GM21737 (cell line): Measurements from ENCODE around the gene URI1.
"Not testable (repeated sequence)": the region's sequence is repeated elsewhere in the genome, so short reads cannot be mapped to it uniquely, and the experiment has no call there.

Experiments used
- ATAC-seq: cut with Tn5 transposase; IDR thresholded peaks from one replicate; pipeline ENCODE4 v1.9.1; 2021; ENCODE audit warnings: mild to moderate bottlenecking, moderate library complexity; ENCODE audit not compliant: unreplicated experiment

URI1 gene

GRCh38 chr19:30020189-30020588, 78.2 kb downstream of the URI1 start:
- no peak for ATAC-seq

GRCh38 chr19:30022659-30023058, 80.6 kb downstream of the URI1 start:
- no peak for ATAC-seq

GRCh38 chr19:30023330-30023729, 81.3 kb downstream of the URI1 start:
- no peak for ATAC-seq

- ATAC-seq = no peak
Measured at GRCh38 chr19:30024091-30024490, 82.1 kb downstream of the URI1 start.

GRCh38 chr19:30026933-30027332, 84.9 kb downstream of the URI1 start:
- no peak for ATAC-seq

- no peak for ATAC-seq
Measured at GRCh38 chr19:30028118-30028991, 86.3 kb downstream of the URI1 start.

- no peak for ATAC-seq
Measured at GRCh38 chr19:30028992-30029343, 86.9 kb downstream of the URI1 start.

GRCh38 chr19:30029721-30030510, 87.9 kb downstream of the URI1 start:
- ATAC-seq = peak; percentile 88

- no peak for ATAC-seq
Measured at GRCh38 chr19:30034321-30034720, 92.3 kb downstream of the URI1 start.

- ATAC-seq = no peak
Measured at GRCh38 chr19:30036154-30037129, 94.4 kb downstream of the URI1 start.

GRCh38 chr19:30037835-30038234, 95.8 kb downstream of the URI1 start:
- ATAC-seq = no peak

- not testable (repeated sequence) for ATAC-seq
Measured at GRCh38 chr19:30041931-30042330, 99.9 kb downstream of the URI1 start.

- not testable (repeated sequence) for ATAC-seq
Measured at GRCh38 chr19:30043008-30043407, 101.0 kb downstream of the URI1 start.

- ATAC-seq = no peak
Measured at GRCh38 chr19:30044273-30045248, 102.5 kb downstream of the URI1 start.

GRCh38 chr19:30046522-30046921, 104.5 kb downstream of the URI1 start:
- ATAC-seq = peak; percentile 65

- ATAC-seq = no peak
Measured at GRCh38 chr19:30047432-30047831, 105.4 kb downstream of the URI1 start.

GRCh38 chr19:30049226-30049625, 107.2 kb downstream of the URI1 start:
- no peak for ATAC-seq

GRCh38 chr19:30049846-30050667, 108.0 kb downstream of the URI1 start:
- ATAC-seq = no peak
